Endometrial microvascular endothelial cells (primary cell): ENCODE data around the gene BBS9. TPM values are rescaled to one million over a fixed set of nuclear protein-coding genes. Genes with fewer than 3 reads are reported as not detected.
"Not testable (repeated sequence)": the region's sequence is repeated elsewhere in the genome, so short reads cannot be mapped to it uniquely, and the experiment has no call there.

Experiments used
- in situ Hi-C: cut with HindIII; loops from 2 replicates; pipeline ENCODE4 v1.10.0; 2017; ENCODE audit warnings: low sequenced_read_pairs, low pct_unique_long_range_greater_than_20kb; ENCODE audit errors: inconsistent ontology term
- total RNA-seq: library from RNA; depleted of rRNA; stranded (reverse); fragments of >200 nt; gene quantifications from one replicate; pipeline ENCODE4 v1.2.3, GENCODE V29; 2015; ENCODE audit errors: inconsistent ontology term

The BBS9 gene
- total RNA-seq, 1 donor from 2014 or later = 9.7 TPM

GRCh38 chr7:33190688-33191304, 61.4 kb downstream of the BBS9 start:
- in situ Hi-C loops = no loop called here

GRCh38 chr7:33191340-33191739, 62.0 kb downstream of the BBS9 start:
- in situ Hi-C loops = no loop called here

- in situ Hi-C loops = no loop called here
These were observed 63.4 kb downstream of the BBS9 start for GRCh38 chr7:33192695-33193291.

DNA sequence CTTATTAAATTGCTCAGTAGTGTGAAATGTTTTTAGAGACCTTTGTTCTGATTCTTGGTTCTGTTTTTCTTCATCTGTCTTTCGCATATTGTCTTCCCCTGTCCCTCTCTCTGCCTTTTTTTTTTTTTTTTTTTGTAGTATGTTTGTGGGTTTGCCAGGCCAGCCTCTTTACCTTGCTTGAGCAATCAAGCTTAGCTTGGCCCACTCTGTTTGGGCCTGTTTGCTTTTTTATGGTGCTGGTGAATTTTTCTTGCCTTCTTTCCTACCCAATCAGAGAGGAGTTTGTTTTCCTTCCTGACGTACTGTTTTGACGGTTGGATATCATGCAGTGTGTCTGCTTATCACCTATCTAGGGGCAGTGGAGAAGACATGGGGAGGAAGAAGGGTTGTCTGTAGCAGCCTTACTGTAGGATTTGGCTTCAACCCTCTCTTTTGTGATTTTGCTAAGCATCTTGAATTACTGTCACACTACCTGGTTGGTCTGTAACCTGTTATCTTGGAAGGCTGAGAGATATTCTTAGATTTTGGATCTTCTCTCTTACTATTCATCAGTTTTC, 64.0 kb downstream of the BBS9 start:
- in situ Hi-C loops = no loop called here

DNA sequence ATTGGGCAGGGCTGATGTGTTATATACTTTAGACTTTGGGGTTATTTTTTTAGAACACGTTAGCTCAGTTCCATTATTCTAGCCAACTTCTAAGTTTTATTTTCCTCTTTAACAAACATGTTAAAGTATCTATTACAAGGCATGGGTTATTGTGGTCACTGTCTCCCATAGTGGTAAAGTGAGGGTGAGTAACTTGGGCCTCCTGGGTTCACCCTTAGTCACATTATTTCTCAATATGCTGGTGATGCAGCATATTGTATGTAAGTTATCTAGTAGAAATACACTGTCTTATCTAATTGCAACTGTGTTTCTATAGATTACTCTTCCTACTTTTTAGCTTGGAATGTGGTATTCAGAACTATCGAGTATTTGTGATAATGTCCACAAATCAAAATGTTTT, 65.9 kb downstream of the BBS9 start:
- in situ Hi-C loops = no loop called here

- in situ Hi-C loops = no loop called here
These were observed 66.9 kb downstream of the BBS9 start for GRCh38 chr7:33196221-33196620.

DNA sequence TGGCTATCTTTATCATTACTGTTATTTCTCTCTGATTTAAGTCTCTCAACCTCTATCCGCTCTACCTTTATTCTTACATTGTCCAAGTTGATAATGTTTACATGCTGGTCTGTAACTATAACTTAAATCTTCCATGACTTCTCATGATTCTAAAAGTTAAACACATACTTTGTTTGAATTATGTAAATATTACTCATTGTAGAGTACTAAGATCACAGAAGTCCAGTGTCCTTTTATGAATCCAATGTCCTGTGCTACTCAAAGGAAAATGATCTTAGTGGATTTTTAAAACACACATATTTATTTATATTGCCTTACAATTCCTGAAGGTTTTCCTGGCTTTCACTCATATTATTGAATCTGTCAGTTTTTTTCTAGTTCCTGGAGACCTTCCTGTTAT, 70.9 kb downstream of the BBS9 start:
- in situ Hi-C loops = no loop called here

DNA sequence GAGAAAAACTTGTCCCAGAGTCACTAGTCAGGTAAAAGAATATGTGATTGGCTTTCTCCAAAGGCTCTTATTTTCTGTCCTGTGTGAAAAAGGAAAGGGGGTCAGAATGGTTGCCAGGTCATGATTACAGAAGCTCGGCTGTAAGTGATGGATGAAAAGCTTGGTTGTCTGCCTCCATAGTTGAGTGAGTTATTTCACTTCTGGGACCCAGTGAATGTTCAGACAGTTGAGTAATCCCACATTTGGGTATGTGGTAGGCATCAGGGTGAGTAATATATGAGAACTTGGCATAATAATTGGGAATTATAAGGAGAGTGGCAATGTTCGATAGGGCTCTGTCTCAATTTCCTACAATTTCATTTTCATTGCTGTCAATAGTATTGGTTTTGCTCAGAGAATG, 72.5 kb downstream of the BBS9 start:
- in situ Hi-C loops = no loop called here

DNA sequence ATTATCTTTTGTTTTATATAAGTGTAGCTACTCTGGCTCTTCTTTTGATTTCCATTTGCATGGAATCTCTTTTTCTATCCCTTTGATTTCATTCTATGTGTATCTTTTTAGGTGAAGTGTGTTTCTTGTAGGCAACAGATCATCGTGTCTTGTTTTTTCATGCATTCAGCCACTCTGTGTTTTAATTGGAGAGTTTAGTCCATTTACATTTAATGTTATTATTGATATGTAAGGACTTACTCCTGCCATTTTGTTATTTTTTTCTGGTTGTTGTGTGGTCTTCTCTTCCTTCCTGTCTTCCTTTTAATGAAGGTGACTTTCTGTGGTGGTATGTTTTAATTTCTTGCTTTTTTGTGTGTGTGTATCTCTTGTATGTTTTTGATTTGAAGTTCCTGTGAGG, 81.6 kb downstream of the BBS9 start:
- in situ Hi-C loops = no loop called here

DNA sequence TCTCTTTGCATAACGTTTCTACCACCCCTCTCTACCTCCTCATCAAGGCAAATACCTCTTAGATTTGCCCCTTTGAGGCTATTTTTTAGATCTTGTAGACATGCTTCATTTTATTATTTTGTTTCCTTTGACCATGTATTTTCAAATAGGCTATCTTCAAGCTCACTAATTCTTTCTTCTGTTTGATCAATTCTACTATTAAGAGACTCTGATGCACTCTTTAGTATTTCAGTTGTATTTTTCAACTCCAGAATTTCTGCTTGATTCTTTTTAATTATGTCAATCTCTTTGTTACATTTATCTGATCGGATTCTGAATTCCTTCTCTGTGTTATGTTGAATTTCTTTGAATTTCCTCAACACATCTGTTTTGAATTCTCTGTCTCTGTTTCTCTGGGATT, 82.8 kb downstream of the BBS9 start:
- in situ Hi-C loops = no loop called here

- in situ Hi-C loops = no loop called here
These were observed 86.6 kb downstream of the BBS9 start for GRCh38 chr7:33215992-33216391.

- in situ Hi-C loops = no loop called here
These were observed 88.2 kb downstream of the BBS9 start for GRCh38 chr7:33217595-33217994.

DNA sequence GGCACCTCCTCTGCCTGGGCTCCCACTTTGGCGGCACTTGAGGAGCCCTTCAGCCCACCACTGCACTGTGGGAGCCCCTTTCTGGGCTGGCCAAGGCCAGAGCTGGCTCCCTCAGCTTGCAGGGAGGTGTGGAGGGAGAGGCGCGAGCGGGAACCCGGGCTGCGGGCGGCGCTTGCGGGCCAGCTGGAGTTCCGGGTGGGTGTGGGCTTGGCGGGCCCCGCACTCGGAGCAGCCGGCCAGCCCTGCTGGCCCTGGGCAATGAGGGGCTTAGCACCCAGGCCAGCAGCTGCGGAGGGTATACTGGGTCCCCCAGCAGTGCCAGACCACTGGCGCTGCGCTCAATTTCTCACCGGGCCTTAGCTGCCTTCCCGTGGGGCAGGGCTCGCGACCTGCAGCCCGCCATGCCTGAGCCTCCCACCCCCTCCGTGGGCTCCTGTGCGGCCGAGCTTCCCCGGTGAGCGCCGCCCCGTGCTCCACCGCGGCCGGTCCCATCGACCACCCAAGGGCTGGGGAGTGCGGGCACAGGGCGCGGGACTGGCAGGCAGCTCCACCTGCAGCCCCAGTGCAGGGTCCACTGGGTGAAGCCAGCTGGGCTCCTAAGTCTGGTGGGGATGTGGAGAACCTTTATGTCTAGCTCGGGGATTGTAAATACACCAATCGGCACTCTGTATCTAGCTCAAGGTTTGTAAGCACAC, 89.6 kb downstream of the BBS9 start:
- in situ Hi-C loops = not testable (repeated sequence)

- in situ Hi-C loops = no loop called here
These were observed 90.9 kb downstream of the BBS9 start for GRCh38 chr7:33220231-33220630.

DNA sequence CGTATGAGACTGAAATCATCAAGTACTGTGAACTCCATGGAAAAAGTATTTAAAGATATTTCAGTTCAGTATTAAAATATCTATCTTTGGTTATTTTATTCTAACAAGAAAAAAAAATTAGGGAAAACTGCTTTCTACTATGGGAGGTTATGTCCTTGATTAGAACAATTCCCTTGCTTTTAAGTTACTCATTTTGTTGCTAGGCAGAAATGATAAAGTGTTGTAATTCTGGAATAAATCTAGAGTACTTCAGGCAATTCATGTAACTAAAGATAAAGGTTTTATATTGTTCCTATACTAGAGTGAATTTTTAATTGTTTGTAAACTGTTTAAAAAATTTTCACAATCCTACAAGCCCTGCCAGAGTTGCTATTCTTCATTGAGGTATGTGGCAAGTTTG, 92.0 kb downstream of the BBS9 start:
- in situ Hi-C loops = no loop called here

DNA sequence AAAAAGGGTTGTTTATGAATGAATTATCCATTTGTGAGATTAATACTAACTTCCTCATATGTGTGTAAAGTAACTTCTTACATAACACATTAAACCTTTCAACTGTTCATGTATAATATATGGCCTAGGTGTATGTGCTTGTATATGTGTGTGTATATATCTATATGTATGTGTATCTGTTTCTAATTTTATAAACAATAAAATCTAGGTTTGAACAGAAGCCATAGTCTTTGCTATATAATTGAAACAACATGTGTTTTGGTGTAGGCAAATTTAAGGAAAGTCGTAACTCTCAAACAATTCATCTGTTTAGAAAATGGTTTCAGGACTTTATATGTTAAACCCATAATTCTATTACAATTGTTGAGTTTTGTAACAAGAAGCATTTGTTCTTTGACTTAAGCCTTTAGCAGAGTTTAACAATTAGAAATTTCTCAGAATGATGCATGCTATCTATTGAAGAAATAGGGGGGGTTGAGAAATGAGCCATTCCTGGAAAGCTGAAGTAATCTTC, 103.3 kb downstream of the BBS9 start:
- in situ Hi-C loops = no loop called here

DNA sequence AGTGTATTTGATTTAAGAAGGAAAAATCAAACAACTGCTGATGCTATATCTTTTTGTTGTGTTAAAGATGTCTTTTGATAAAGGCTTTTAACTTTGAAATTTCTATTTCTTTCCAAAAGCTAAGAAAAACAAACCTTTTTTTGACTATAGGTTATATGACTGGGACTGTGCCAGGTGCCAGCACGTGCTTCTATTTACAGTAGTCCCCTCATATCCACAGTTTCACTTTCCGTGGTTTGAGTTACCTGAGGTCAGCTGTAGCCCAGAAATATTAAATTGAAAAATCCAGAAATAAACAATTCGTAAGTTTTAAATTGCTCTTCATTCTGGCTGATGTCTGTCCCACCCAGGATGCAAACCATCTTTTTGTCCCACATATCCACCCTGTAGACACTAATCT, 104.3 kb downstream of the BBS9 start:
- in situ Hi-C loops = no loop called here

- in situ Hi-C loops = no loop called here
These were observed 107.7 kb downstream of the BBS9 start for GRCh38 chr7:33237036-33237435.

- in situ Hi-C loops = no loop called here
These were observed 114.0 kb downstream of the BBS9 start for GRCh38 chr7:33243319-33243881.

- in situ Hi-C loops = no loop called here
These were observed 119.3 kb downstream of the BBS9 start for GRCh38 chr7:33248671-33249070.
